ENCODE results near the gene PCSK5. TPM values are rescaled to one million over a fixed set of nuclear protein-coding genes. Genes with fewer than 3 reads are reported as not detected.

PCSK5 gene
- total and polyA plus RNA-seq, 2 donors (not counting 1 experiment from before 2014, with no cell fraction given): 0.09 TPM; not detected in 1

- Histone ChIP-seq H2AFZ (ENCODE audit: insufficient read depth, low read depth, low read length, poor library complexity, severe bottlenecking) (no peak overlapping the region), H3K27me3 (replicated peaks in 1 of 4; ENCODE audit: control extremely low read depth in 1 of 4, control insufficient read depth in 3 of 4, insufficient read depth in 4 of 4, low read length in 3 of 4) (no peaks in the 10 kb centered on the region), H3K27ac (ENCODE audit: low read length in 2 of 2) (no peak overlapping the region), H3K4me3 (ENCODE audit: control extremely low read depth in 1 of 5, extremely low read depth in 1 of 5, insufficient read depth in 1 of 5, low read depth in 2 of 5, low read length in 4 of 5) (no peak overlapping the region), H3K9me3 (ENCODE audit: control extremely low read depth in 1 of 3, control insufficient read depth in 2 of 3, insufficient read depth in 1 of 3, low read length in 2 of 3) (no peaks in the 10 kb centered on the region), H3K9ac (ENCODE audit: low read length) (no peak overlapping the region), H3K79me2 (ENCODE audit: control insufficient read depth, insufficient read depth, low read length) (no peaks in the 10 kb centered on the region), H4K20me1 (ENCODE audit: control insufficient read depth, insufficient read depth, low read length, poor library complexity, severe bottlenecking) (no peaks in the 10 kb centered on the region), H3K4me2 (replicated peaks; ENCODE audit: low read depth, low read length, poor library complexity, severe bottlenecking) (no peak overlapping the region), H3K36me3 (replicated peaks in 1 of 2; ENCODE audit: control extremely low read depth in 1 of 2, control insufficient read depth in 1 of 2, extremely low read depth in 1 of 2, insufficient read depth in 2 of 2, low read length in 1 of 2) (no peaks in the 10 kb centered on the region), H3K4me1 (ENCODE audit: control insufficient read depth in 2 of 2, insufficient read depth in 2 of 2, low read length in 2 of 2) (no peaks in the 10 kb centered on the region)
- no CpG with 5 or more reads among the region's 1 CpG for WGBS (ENCODE audit: insufficient coverage)
- Mint-ChIP-seq H3K27me3 (peaks cover 4% of the 10 kb centered on the region), H3K9me3 (ENCODE audit: insufficient read depth) (peaks cover 2% of the 10 kb centered on the region), H3K4me1 (no peaks in the 10 kb centered on the region), H3K4me3 (no peak overlapping the region), H3K27ac (no peak overlapping the region)
- DNase-seq (no peak), ATAC-seq (ENCODE audit: low read depth) (no peak)
- CTCF ChIA-PET: no interaction called here
- POLR2A ChIA-PET: no interaction called here
- no peak for TF ChIP-seq EZH2 (IDR thresholded peaks at IDR 0.05; ENCODE audit: borderline replicate concordance, insufficient read depth, low read depth, low read length, poor library complexity, severe bottlenecking)
- TF ChIP-seq, protein P1, sequence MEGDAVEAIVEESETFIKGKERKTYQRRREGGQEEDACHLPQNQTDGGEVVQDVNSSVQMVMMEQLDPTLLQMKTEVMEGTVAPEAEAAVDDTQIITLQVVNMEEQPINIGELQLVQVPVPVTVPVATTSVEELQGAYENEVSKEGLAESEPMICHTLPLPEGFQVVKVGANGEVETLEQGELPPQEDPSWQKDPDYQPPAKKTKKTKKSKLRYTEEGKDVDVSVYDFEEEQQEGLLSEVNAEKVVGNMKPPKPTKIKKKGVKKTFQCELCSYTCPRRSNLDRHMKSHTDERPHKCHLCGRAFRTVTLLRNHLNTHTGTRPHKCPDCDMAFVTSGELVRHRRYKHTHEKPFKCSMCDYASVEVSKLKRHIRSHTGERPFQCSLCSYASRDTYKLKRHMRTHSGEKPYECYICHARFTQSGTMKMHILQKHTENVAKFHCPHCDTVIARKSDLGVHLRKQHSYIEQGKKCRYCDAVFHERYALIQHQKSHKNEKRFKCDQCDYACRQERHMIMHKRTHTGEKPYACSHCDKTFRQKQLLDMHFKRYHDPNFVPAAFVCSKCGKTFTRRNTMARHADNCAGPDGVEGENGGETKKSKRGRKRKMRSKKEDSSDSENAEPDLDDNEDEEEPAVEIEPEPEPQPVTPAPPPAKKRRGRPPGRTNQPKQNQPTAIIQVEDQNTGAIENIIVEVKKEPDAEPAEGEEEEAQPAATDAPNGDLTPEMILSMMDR (IDR thresholded peaks at IDR 0.05): no peak
- intact Hi-C loops (cut with micrococcal nuclease): no loop called here
These were observed 106.7 kb downstream of the PCSK5 start for GRCh38 chr9:75997206-75997605.

- peaks cover 4% of the 10 kb centered on the region for H3K27me3 Mint-ChIP-seq
- DNase-seq: no peak
- Histone ChIP-seq H3K27me3 (replicated peaks in 1 of 4; ENCODE audit: control extremely low read depth in 1 of 4, control insufficient read depth in 3 of 4, insufficient read depth in 4 of 4, low read length in 3 of 4) (no peaks in the 10 kb centered on the region), H3K9ac (ENCODE audit: low read length) (no peak overlapping the region), H4K20me1 (ENCODE audit: control insufficient read depth, insufficient read depth, low read length, poor library complexity, severe bottlenecking) (no peaks in the 10 kb centered on the region), H2AFZ (ENCODE audit: insufficient read depth, low read depth, low read length, poor library complexity, severe bottlenecking) (no peak overlapping the region), H3K27ac (ENCODE audit: low read length in 2 of 2) (no peak overlapping the region), H3K9me3 (ENCODE audit: control extremely low read depth in 1 of 3, control insufficient read depth in 2 of 3, insufficient read depth in 1 of 3, low read length in 2 of 3) (no peaks in the 10 kb centered on the region), H3K36me3 (replicated peaks in 1 of 2; ENCODE audit: control extremely low read depth in 1 of 2, control insufficient read depth in 1 of 2, extremely low read depth in 1 of 2, insufficient read depth in 2 of 2, low read length in 1 of 2) (no peaks in the 10 kb centered on the region), H3K79me2 (ENCODE audit: control insufficient read depth, insufficient read depth, low read length) (no peaks in the 10 kb centered on the region), H3K4me2 (replicated peaks; ENCODE audit: low read depth, low read length, poor library complexity, severe bottlenecking) (no peak overlapping the region), H3K4me3 (ENCODE audit: control extremely low read depth in 1 of 5, extremely low read depth in 1 of 5, insufficient read depth in 1 of 5, low read depth in 2 of 5, low read length in 4 of 5) (no peak overlapping the region), H3K4me1 (ENCODE audit: control insufficient read depth in 2 of 2, insufficient read depth in 2 of 2, low read length in 2 of 2) (no peaks in the 10 kb centered on the region)
- ChIA-PET POLR2A (no interaction called here), CTCF (no interaction called here)
- intact Hi-C loops (cut with micrococcal nuclease): no loop called here
- H3K27ac Mint-ChIP-seq: no peak overlapping the region
- H3K4me3 Mint-ChIP-seq: no peak overlapping the region
- no peaks in the 10 kb centered on the region for H3K4me1 Mint-ChIP-seq
- ATAC-seq (ENCODE audit: low read depth): no peak
- peaks cover 2% of the 10 kb centered on the region for H3K9me3 Mint-ChIP-seq (ENCODE audit: insufficient read depth)
- TF ChIP-seq EZH2 (IDR thresholded peaks at IDR 0.05; ENCODE audit: borderline replicate concordance, insufficient read depth, low read depth, low read length, poor library complexity, severe bottlenecking): no peak
- TF ChIP-seq, protein P1 (IDR thresholded peaks at IDR 0.05): no peak
- WGBS (ENCODE audit: insufficient coverage): no CpG with 5 or more reads among the region's 4 CpGs
These were observed 107.8 kb downstream of the PCSK5 start for GRCh38 chr9:75998096-75998780.
